Calu3 (cell line): ENCODE data around the gene LRRC72. TPM values are rescaled to one million over a fixed set of nuclear protein-coding genes. Genes with fewer than 3 reads are reported as not detected.

ENCODE experiments used
- BruUV-seq: library from RNA; stranded (reverse); fragments of 400-500 nt; replicated peaks from 2 replicates; lab custom pipeline; 2021; lab: Mats Ljungman, UMichigan
- CTCF ChIA-PET: fragments of 300-600 bp; sonication (Branson Sonifier 250); formaldehyde crosslinking; loops from one replicate; lab custom pipeline; 2022; ENCODE audit warnings: antibody characterized with exemption; lab: Charles Lee
- DNase-seq: peaks from one replicate; pipeline ENCODE4 v3.0.0; 2022
- H3K27ac Mint-ChIP-seq: one replicate; pipeline ENCODE4 v1.8.0; 2022; ENCODE audit warnings: mixed read lengths; ENCODE audit not compliant: unreplicated experiment
- H3K27me3 Mint-ChIP-seq: one replicate; pipeline ENCODE4 v1.8.0; 2022; ENCODE audit warnings: mixed read lengths; ENCODE audit not compliant: unreplicated experiment
- H3K36me3 Mint-ChIP-seq: one replicate; pipeline ENCODE4 v1.8.0; 2022; ENCODE audit warnings: mild to moderate bottlenecking, moderate library complexity, mixed read lengths; ENCODE audit not compliant: insufficient read depth, unreplicated experiment
- H3K4me1 Mint-ChIP-seq: one replicate; pipeline ENCODE4 v1.8.0; 2022; ENCODE audit warnings: mild to moderate bottlenecking, low read depth, mixed read lengths; ENCODE audit not compliant: unreplicated experiment
- H3K4me3 Mint-ChIP-seq: one replicate; pipeline ENCODE4 v1.8.0; 2022; ENCODE audit warnings: mild to moderate bottlenecking, low read depth, moderate library complexity, mixed read lengths; ENCODE audit not compliant: unreplicated experiment
- H3K9me3 Mint-ChIP-seq: one replicate; pipeline ENCODE4 v1.8.0; 2022; ENCODE audit warnings: low read depth, mixed read lengths; ENCODE audit not compliant: unreplicated experiment
- intact Hi-C: fragments of 100-400 bp; cut with micrococcal nuclease; formaldehyde crosslinking; loops from one replicate; pipeline ENCODE4 v1.10.0; 2022; ENCODE audit not compliant: unreplicated experiment
- total RNA-seq: library from RNA; stranded (reverse); gene quantifications from 2 replicates; pipeline ENCODE4 v1.2.3, GENCODE V29; 2022
- TF ChIP-seq, protein P1 (sequence below): fragments of 200-600 bp; IDR thresholded peaks from one replicate; pipeline ENCODE4 v1.8.0; 2022; ENCODE audit warnings: antibody characterized with exemption; ENCODE audit not compliant: unreplicated experiment

Gene LRRC72
- total RNA-seq, 1 experiment from 2014 or later: not detected

DNA sequence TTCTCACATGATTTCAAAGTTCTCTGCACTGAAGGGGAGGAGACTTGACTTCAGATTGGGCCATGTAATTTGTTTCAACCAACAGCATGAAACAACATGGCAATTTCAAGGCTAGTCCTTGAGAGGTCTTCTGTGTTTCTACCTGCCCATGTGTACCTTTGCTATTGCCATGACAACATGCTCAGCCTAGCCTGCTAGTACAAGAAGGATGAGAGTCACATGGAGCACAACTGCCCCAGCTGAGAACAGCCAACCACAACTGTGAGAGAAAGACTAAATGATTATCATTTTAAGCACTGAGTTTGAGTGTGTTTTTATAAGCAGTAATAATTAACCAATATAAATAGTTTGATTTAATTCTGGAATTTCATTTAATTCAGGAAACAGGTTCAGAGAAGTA lies 77.0 kb downstream of the LRRC72 start:
- Mint-ChIP-seq H3K9me3 (no peaks in the 10 kb centered on the region), H3K27me3 (no peaks in the 10 kb centered on the region), H3K4me3 (no peak overlapping the region), H3K36me3 (peaks cover 35% of the 10 kb centered on the region), H3K27ac (peak overlapping the region; percentile 0), H3K4me1 (peaks cover 59% of the 10 kb centered on the region)
- no TSS peak for BruUV-seq
- TF ChIP-seq, protein P1, sequence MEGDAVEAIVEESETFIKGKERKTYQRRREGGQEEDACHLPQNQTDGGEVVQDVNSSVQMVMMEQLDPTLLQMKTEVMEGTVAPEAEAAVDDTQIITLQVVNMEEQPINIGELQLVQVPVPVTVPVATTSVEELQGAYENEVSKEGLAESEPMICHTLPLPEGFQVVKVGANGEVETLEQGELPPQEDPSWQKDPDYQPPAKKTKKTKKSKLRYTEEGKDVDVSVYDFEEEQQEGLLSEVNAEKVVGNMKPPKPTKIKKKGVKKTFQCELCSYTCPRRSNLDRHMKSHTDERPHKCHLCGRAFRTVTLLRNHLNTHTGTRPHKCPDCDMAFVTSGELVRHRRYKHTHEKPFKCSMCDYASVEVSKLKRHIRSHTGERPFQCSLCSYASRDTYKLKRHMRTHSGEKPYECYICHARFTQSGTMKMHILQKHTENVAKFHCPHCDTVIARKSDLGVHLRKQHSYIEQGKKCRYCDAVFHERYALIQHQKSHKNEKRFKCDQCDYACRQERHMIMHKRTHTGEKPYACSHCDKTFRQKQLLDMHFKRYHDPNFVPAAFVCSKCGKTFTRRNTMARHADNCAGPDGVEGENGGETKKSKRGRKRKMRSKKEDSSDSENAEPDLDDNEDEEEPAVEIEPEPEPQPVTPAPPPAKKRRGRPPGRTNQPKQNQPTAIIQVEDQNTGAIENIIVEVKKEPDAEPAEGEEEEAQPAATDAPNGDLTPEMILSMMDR: no peak
- intact Hi-C loops: loop anchor here (5.0 kb wide), 1 partner anchor 44 kb away; the partner anchor contains the start of genes ANKMY2 and BZW2
- CTCF ChIA-PET: no interaction called here
- peak; percentile 56 for DNase-seq

DNA sequence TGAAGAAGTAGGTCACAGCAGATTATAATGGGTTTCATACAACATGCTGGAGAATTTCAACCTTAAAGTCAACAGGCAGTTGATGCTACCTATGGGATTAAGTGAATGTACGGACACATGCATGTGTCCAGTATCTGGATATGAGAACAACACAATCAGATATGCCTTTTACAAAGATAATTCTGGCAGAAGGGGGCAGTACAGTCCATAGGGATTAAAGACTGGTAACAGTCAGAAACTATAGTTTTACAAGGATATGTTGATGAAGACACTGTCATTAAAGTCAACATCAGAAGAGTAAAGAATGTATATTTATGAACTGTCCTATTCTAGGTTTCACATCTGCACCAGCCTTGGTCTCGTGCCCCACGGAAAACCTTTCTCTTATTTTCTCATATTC lies 77.4 kb downstream of the LRRC72 start:
- peak overlapping the region; percentile 0 for H3K27ac Mint-ChIP-seq
- no peaks in the 10 kb centered on the region for H3K27me3 Mint-ChIP-seq
- CTCF ChIA-PET: no interaction called here
- no peaks in the 10 kb centered on the region for H3K9me3 Mint-ChIP-seq
- no peak overlapping the region for H3K4me3 Mint-ChIP-seq
- peaks cover 36% of the 10 kb centered on the region for H3K36me3 Mint-ChIP-seq
- TF ChIP-seq, protein P1: no peak
- DNase-seq: no peak
- intact Hi-C loops: loop anchor here (5.0 kb wide), 1 partner anchor 43 kb away; the partner anchor contains the start of genes ANKMY2 and BZW2
- peaks cover 59% of the 10 kb centered on the region for H3K4me1 Mint-ChIP-seq
- BruUV-seq: no TSS peak

DNA sequence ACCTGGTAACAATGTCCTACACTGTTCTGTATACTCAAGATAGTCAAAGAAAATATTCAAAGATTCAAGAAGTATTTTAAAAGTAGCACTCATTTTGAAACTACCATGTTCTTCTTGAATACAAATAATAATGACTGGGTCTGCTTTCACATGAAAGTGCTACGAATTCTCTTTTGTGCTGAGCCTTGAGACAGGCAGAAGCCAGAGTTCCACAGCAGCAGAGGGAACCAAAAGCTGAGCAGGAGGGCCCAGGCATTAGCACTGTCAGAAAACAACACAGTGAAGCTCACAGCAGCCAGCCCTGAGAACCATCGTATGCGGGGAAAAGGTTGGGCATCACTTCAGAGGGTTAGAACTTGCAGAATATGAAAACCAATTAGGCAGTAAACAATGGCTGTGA lies 80.1 kb downstream of the LRRC72 start:
- CTCF ChIA-PET: no interaction called here
- DNase-seq: no peak
- Mint-ChIP-seq H3K27me3 (no peaks in the 10 kb centered on the region), H3K27ac (no peak overlapping the region), H3K4me3 (no peak overlapping the region), H3K36me3 (peaks cover 36% of the 10 kb centered on the region), H3K4me1 (peaks cover 65% of the 10 kb centered on the region), H3K9me3 (no peaks in the 10 kb centered on the region)
- TF ChIP-seq, protein P1: no peak
- intact Hi-C loops: loop anchor here (5.0 kb wide), 1 partner anchor 176 kb away; no protein-coding TSS in a partner anchor
- BruUV-seq: no TSS peak

DNA sequence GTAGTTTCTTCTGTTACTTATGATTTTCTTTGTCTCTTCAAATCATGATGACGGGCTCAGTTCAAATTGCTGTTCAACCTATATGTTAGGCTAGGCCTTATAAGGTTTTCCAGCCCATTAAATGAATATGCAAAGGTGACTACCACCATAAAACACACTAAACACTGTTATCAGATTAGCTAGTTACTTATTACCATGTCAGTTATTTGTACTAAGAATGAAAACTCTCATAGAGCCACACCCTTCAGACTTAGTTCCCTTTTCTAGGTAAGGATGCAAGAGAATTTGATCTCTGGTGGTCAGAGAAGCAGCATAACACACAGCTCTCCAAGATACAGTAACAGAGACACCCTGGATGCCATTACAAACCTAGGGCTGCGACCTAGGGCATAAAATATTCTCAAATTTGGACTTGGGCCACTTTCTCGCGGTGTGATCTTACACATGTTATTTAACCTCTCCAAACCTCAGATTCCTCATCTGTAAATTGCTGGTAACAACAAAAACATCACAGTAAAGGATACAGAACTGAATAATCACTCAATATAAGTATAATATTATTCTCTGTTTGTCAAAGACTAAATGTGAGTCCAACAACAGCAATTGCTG lies 83.3 kb downstream of the LRRC72 start:
- H3K27ac Mint-ChIP-seq: peak overlapping the region; percentile 63
- intact Hi-C loops: loop anchor here (5.0 kb wide), 2 partner anchors 77 to 172 kb away; no protein-coding TSS in a partner anchor
- H3K4me3 Mint-ChIP-seq: peak overlapping the region; percentile 50
- peak; percentile 44 for DNase-seq
- H3K4me1 Mint-ChIP-seq: peaks cover 49% of the 10 kb centered on the region
- CTCF ChIA-PET: interaction anchor here (1.0 to 1.4 kb wide), 2 partner anchors 10 to 271 kb away, joined by 3 to 5 read pairs; no protein-coding TSS in a partner anchor
- TF ChIP-seq, protein P1: no peak
- H3K36me3 Mint-ChIP-seq: peaks cover 19% of the 10 kb centered on the region
- no peaks in the 10 kb centered on the region for H3K9me3 Mint-ChIP-seq
- H3K27me3 Mint-ChIP-seq: no peaks in the 10 kb centered on the region
- no TSS peak for BruUV-seq
